Activated naive CD4-positive, alpha-beta T cell treated with anti-CD3 and anti-CD28 coated beads for 36 hours (primary cell): ENCODE results near the gene C3orf52. TPM values are rescaled to one million over a fixed set of nuclear protein-coding genes. Genes with fewer than 3 reads are reported as not detected.
A peak's percentile ranks its signal among the peaks of the same experiment; 100 is the strongest.

Source experiments
- CTCF ChIA-PET: fragments of 350-600 bp; sonication (Branson Sonifier 250); formaldehyde crosslinking; loops from one replicate; lab custom pipeline; 2021; ENCODE audit warnings: antibody characterized with exemption; lab: Charles Lee
- DNase-seq: peaks from one replicate; pipeline ENCODE4 v3.0.0-alpha.2; 2020
- H3K27ac Mint-ChIP-seq: one replicate; pipeline ENCODE4 v1.8.0; 2021; ENCODE audit warnings: mild to moderate bottlenecking, mixed read lengths
- H3K27me3 Mint-ChIP-seq: one replicate; pipeline ENCODE4 v1.8.0; 2021; ENCODE audit warnings: low read depth, mixed read lengths
- H3K36me3 Mint-ChIP-seq: one replicate; pipeline ENCODE4 v1.8.0; 2021; ENCODE audit warnings: low read depth, mixed read lengths
- H3K4me1 Mint-ChIP-seq: one replicate; pipeline ENCODE4 v1.8.0; 2021; ENCODE audit warnings: low read depth, mixed read lengths
- H3K4me3 Mint-ChIP-seq: one replicate; pipeline ENCODE4 v1.8.0; 2021; ENCODE audit warnings: mild to moderate bottlenecking, moderate library complexity, mixed read lengths
- H3K9me3 Mint-ChIP-seq: one replicate; pipeline ENCODE4 v1.8.0; 2021; ENCODE audit warnings: mixed read lengths
- intact Hi-C: fragments of 100-400 bp; cut with micrococcal nuclease; formaldehyde crosslinking; loops from one replicate; pipeline ENCODE4 v1.15.1; 2023
- total RNA-seq, 2 experiments: library from RNA; stranded (reverse); gene quantifications; one replicate each; pipeline ENCODE4 v1.2.3, GENCODE V29; 2021

Gene C3orf52
- total RNA-seq, 2 experiments from 2014 or later: 3.1 to 3.8 TPM

GRCh38 chr3:112088944-112089343 lies 2.8 kb downstream of the C3orf52 start:
- no peak for DNase-seq
- peaks cover 31% of the 10 kb centered on the region for H3K4me1 Mint-ChIP-seq
- no peaks in the 10 kb centered on the region for H3K36me3 Mint-ChIP-seq
- CTCF ChIA-PET: interaction anchor here (0.7 kb wide), 1 partner anchor 43 kb away, joined by 3 read pairs; no protein-coding TSS in a partner anchor
- no peak overlapping the region for H3K27ac Mint-ChIP-seq
- no peaks in the 10 kb centered on the region for H3K9me3 Mint-ChIP-seq
- H3K27me3 Mint-ChIP-seq: peaks cover 6% of the 10 kb centered on the region
- intact Hi-C loops: no loop called here
- no peak overlapping the region for H3K4me3 Mint-ChIP-seq

GRCh38 chr3:112089956-112090886 lies 4.0 kb downstream of the C3orf52 start:
- Mint-ChIP-seq H3K9me3 (no peaks in the 10 kb centered on the region), H3K4me1 (peaks cover 30% of the 10 kb centered on the region), H3K4me3 (no peak overlapping the region), H3K27me3 (peaks cover 6% of the 10 kb centered on the region), H3K27ac (no peak overlapping the region), H3K36me3 (no peaks in the 10 kb centered on the region)
- DNase-seq: no peak
- intact Hi-C loops: no loop called here
- CTCF ChIA-PET: interaction anchor here (0.9 kb wide), 1 partner anchor 89 kb away, joined by 3 read pairs; no protein-coding TSS in a partner anchor

GRCh38 chr3:112090887-112091586 lies 4.8 kb downstream of the C3orf52 start:
- CTCF ChIA-PET: interaction anchor here (0.9 kb wide), 1 partner anchor 90 kb away, joined by 3 read pairs; no protein-coding TSS in a partner anchor
- Mint-ChIP-seq H3K4me1 (peaks cover 22% of the 10 kb centered on the region), H3K27me3 (peaks cover 6% of the 10 kb centered on the region), H3K36me3 (no peaks in the 10 kb centered on the region), H3K4me3 (no peak overlapping the region), H3K27ac (no peak overlapping the region), H3K9me3 (no peaks in the 10 kb centered on the region)
- no peak for DNase-seq
- intact Hi-C loops: no loop called here

GRCh38 chr3:112092496-112093179 lies 6.4 kb downstream of the C3orf52 start:
- intact Hi-C loops: no loop called here
- H3K27ac Mint-ChIP-seq: no peak overlapping the region
- no peaks in the 10 kb centered on the region for H3K9me3 Mint-ChIP-seq
- no peak overlapping the region for H3K4me3 Mint-ChIP-seq
- DNase-seq: no peak
- no peaks in the 10 kb centered on the region for H3K36me3 Mint-ChIP-seq
- CTCF ChIA-PET: interaction anchor here (0.6 to 1.2 kb wide), 2 partner anchors 19 to 459 kb away, joined by 3 read pairs; no protein-coding TSS in a partner anchor
- peaks cover 19% of the 10 kb centered on the region for H3K4me1 Mint-ChIP-seq
- peaks cover 6% of the 10 kb centered on the region for H3K27me3 Mint-ChIP-seq

GRCh38 chr3:112093180-112093522 lies 7.0 kb downstream of the C3orf52 start:
- no peaks in the 10 kb centered on the region for H3K36me3 Mint-ChIP-seq
- H3K27ac Mint-ChIP-seq: no peak overlapping the region
- H3K4me3 Mint-ChIP-seq: no peak overlapping the region
- intact Hi-C loops: no loop called here
- CTCF ChIA-PET: no interaction called here
- no peaks in the 10 kb centered on the region for H3K9me3 Mint-ChIP-seq
- DNase-seq: no peak
- peaks cover 1% of the 10 kb centered on the region for H3K27me3 Mint-ChIP-seq
- peaks cover 23% of the 10 kb centered on the region for H3K4me1 Mint-ChIP-seq

GRCh38 chr3:112095731-112096130 lies 9.5 kb downstream of the C3orf52 start:
- intact Hi-C loops: loop anchor here (2.0 kb wide), 1 partner anchor 37 kb away; the partner anchor contains the start of gene GCSAM
- H3K36me3 Mint-ChIP-seq: no peaks in the 10 kb centered on the region
- CTCF ChIA-PET: no interaction called here

GRCh38 chr3:112096176-112096575 lies 10.0 kb downstream of the C3orf52 start:
- H3K27me3 Mint-ChIP-seq: no peaks in the 10 kb centered on the region
- DNase-seq: no peak
- H3K4me3 Mint-ChIP-seq: no peak overlapping the region
- peaks cover 25% of the 10 kb centered on the region for H3K4me1 Mint-ChIP-seq
- no peaks in the 10 kb centered on the region for H3K9me3 Mint-ChIP-seq
- no peak overlapping the region for H3K27ac Mint-ChIP-seq
- intact Hi-C loops: loop anchor here (2.0 kb wide), 1 partner anchor 37 kb away; the partner anchor contains the start of gene GCSAM
- CTCF ChIA-PET: no interaction called here
- H3K36me3 Mint-ChIP-seq: no peaks in the 10 kb centered on the region

More at GRCh38 chr3:112095731-112096130, 9.5 kb downstream of the C3orf52 start:
- Mint-ChIP-seq H3K9me3 (no peaks in the 10 kb centered on the region), H3K27me3 (no peaks in the 10 kb centered on the region), H3K4me3 (no peak overlapping the region), H3K27ac (no peak overlapping the region), H3K4me1 (peaks cover 25% of the 10 kb centered on the region)
- DNase-seq: no peak

GRCh38 chr3:112097378-112097777 lies 11.2 kb downstream of the C3orf52 start:
- Mint-ChIP-seq H3K36me3 (no peaks in the 10 kb centered on the region), H3K9me3 (no peaks in the 10 kb centered on the region), H3K27ac (no peak overlapping the region), H3K4me1 (peaks cover 23% of the 10 kb centered on the region), H3K27me3 (no peaks in the 10 kb centered on the region), H3K4me3 (no peak overlapping the region)
- CTCF ChIA-PET: interaction anchor here (1.1 kb wide), 1 partner anchor 14 kb away, joined by 6 read pairs; no protein-coding TSS in a partner anchor
- peak; percentile 71 for DNase-seq
- intact Hi-C loops: loop anchor here (1.0 to 2.0 kb wide), 2 partner anchors 25 to 35 kb away; partner anchors contain the start of gene GCSAM

GRCh38 chr3:112101916-112102315 lies 15.7 kb downstream of the C3orf52 start:
- H3K4me1 Mint-ChIP-seq: peaks cover 13% of the 10 kb centered on the region
- intact Hi-C loops: no loop called here
- H3K27me3 Mint-ChIP-seq: no peaks in the 10 kb centered on the region
- H3K27ac Mint-ChIP-seq: no peak overlapping the region
- no peak for DNase-seq
- no peaks in the 10 kb centered on the region for H3K9me3 Mint-ChIP-seq
- no peak overlapping the region for H3K4me3 Mint-ChIP-seq
- H3K36me3 Mint-ChIP-seq: no peaks in the 10 kb centered on the region
- CTCF ChIA-PET: no interaction called here

GRCh38 chr3:112104774-112105173 lies 18.6 kb downstream of the C3orf52 start:
- Mint-ChIP-seq H3K4me3 (no peak overlapping the region), H3K9me3 (no peaks in the 10 kb centered on the region), H3K36me3 (no peaks in the 10 kb centered on the region), H3K27ac (no peak overlapping the region), H3K27me3 (peaks cover 3% of the 10 kb centered on the region), H3K4me1 (no peaks in the 10 kb centered on the region)
- CTCF ChIA-PET: interaction anchor here (1.4 kb wide), 1 partner anchor 33 kb away, joined by 3 read pairs; no protein-coding TSS in a partner anchor
- intact Hi-C loops: no loop called here
- no peak for DNase-seq

- peaks cover 3% of the 10 kb centered on the region for H3K27me3 Mint-ChIP-seq
- CTCF ChIA-PET: interaction anchor here (1.0 to 4.0 kb wide), 4 partner anchors 27 to 411 kb away, joined by 3 to 46 read pairs (median 6); partner anchors contain the start of gene SLC9C1
- H3K4me3 Mint-ChIP-seq: no peak overlapping the region
- no peaks in the 10 kb centered on the region for H3K9me3 Mint-ChIP-seq
- H3K4me1 Mint-ChIP-seq: peaks cover 7% of the 10 kb centered on the region
- intact Hi-C loops: no loop called here
- no peaks in the 10 kb centered on the region for H3K36me3 Mint-ChIP-seq
- DNase-seq: no peak
- H3K27ac Mint-ChIP-seq: no peak overlapping the region
Observed at GRCh38 chr3:112109322-112109721, 23.1 kb downstream of the C3orf52 start.
